Psoas muscle (tissue), 8 donors: ENCODE data around the gene LRP10. TPM values are rescaled to one million over a fixed set of nuclear protein-coding genes. Genes with fewer than 3 reads are reported as not detected.
A peak's percentile ranks its signal among the peaks of the same experiment; 100 is the strongest.
"Not testable (repeated sequence)": the region's sequence is repeated elsewhere in the genome, so short reads cannot be mapped to it uniquely, and the experiment has no call there.

ENCODE experiments used
- ATAC-seq, 4 donors: fragments of 200-7000 bp; cut with Tn5 transposase; one replicate each; pipeline ENCODE4 v1.9.1; 2020; ENCODE audit warnings: moderate library complexity in 3 of 4, mild to moderate bottlenecking in 2 of 4
- DNase-seq, 2 donors: peaks; one replicate each; pipeline ENCODE4 v3.0.0-alpha.2; 2020
- H3K27ac ChIP-seq: fragments of 200-600 bp; one replicate; pipeline ENCODE4 v1.8.0; 2022
- H3K27me3 ChIP-seq, 3 donors: fragments of 200-600 bp in 1 of 3; one replicate each; pipeline versions ENCODE4 v1.6.1 to v1.8.0; 2013 to 2022; ENCODE audit warnings: low read length in 2 of 3, mild to moderate bottlenecking in 2 of 3, moderate library complexity in 1 of 3; ENCODE audit not compliant: insufficient read depth in 3 of 3
- H3K36me3 ChIP-seq, 2 donors: fragments of 200-600 bp in 1 of 2; one replicate each; pipeline versions ENCODE4 v1.6.1 to v1.8.0; 2013 to 2022; ENCODE audit warnings: low read depth in 1 of 2, mild to moderate bottlenecking in 1 of 2, moderate library complexity in 1 of 2; ENCODE audit not compliant: insufficient read depth in 1 of 2
- H3K4me1 ChIP-seq: fragments of 200-600 bp; one replicate; pipeline ENCODE4 v1.8.0; 2022
- H3K4me3 ChIP-seq: fragments of 200-600 bp; one replicate; pipeline ENCODE4 v1.8.0; 2022; ENCODE audit warnings: mild to moderate bottlenecking
- H3K9me3 ChIP-seq: fragments of 200-600 bp; one replicate; pipeline ENCODE4 v1.8.0; 2022
- WGBS, 3 donors: extraction: QIAGEN DNeasy Blood & Tissue Kit; methylation state at CpG; one replicate each; pipeline versions ENCODE4 v1.1.6 to v1.1.7; 2013; 5-methylcytosine and 5-hydroxymethylcytosine counted together
- intact Hi-C, 2 donors: fragments of 100-400 bp; cut with DNase I; formaldehyde crosslinking; loops; one replicate each; pipeline versions ENCODE4 v1.11.0 to v1.14.2; 2022
- polyA plus RNA-seq, 3 donors: library from polyadenylated mRNA; stranded (reverse); fragments of 200-250 nt; gene quantifications; one replicate each; pipeline ENCODE4 v1.2.3, GENCODE V29; 2013
- total RNA-seq, 4 donors: library from RNA; stranded (reverse); fragmentation: NEBNext Ultra II Directional in 2 of 4; extraction: Animal tissue kit (Norgen Biotek cat#: 25700) in 2 of 4; gene quantifications; one replicate each; pipeline versions ENCODE4 v1.2.1 to v1.2.4, GENCODE V29; 2021 to 2023
- TF ChIP-seq, protein P1 (sequence below): fragments of 200-600 bp; IDR thresholded peaks from one replicate; pipeline ENCODE4 v1.8.0; 2022; ENCODE audit warnings: antibody characterized with exemption
- donor health status: healthy with polysubstance abuse.
- donor health status: DM: no; HTN: no; CAD: no; lungs with moderate emphysema.
- donor health status: Bipolar disorder and iron deficiency.
- donor health status: healthy.
- donor health status: DM: yes; HTN: yes; CAD: no.
- donor health status: DM: no; HTN: no; CAD: no.
- donor health status: DM: no; HTN: no; CAD: no.
- donor health status: DM: yes; HTN: yes; CAD: no.

LRP10 gene
- total and polyA plus RNA-seq, 7 donors, result 18.1 to 50.6 (median 33.1) TPM

DNA sequence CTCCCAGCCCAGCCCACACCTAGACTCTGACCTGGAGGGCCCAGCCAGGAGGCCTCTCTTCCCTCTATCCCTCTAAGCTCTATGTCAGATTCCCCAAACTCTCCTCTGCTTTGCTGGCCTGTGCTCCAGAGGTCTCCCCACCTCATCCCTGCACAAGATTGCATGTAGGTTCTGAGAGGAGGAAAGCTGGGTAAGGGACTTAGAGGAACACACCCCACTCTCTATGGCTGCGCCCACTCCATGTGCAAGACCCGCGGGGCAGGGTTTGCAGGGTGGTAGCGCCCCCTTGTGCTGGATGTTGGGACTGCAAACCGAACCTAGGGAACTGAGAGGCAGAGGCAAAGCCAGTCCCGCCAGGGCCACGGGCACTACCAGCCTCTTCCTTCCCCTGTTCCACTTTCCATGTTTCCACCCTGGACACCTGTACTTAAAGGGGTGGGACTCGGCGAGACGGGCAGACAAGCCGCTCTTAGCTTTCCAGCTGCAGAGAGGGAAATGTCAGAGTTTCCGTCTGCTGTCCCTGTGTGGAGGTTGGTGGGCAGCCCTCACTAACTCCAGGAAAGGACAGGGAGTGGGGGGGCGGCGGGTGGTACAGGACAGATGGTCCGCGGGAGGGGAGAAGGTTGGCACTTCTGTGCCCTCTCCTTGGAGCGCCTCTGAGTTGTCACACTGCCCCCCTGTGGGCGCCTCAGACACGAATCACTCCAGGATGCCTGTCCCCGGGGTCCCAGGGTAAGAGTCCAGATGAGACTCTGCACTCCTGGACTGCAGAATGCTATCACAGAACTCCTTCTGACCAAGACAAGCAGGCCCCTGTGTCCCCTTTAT is 18.4 kb upstream of the LRP10 start:
- peak; percentile 70 to 81 (median 73) for ATAC-seq
- TF ChIP-seq, protein P1, sequence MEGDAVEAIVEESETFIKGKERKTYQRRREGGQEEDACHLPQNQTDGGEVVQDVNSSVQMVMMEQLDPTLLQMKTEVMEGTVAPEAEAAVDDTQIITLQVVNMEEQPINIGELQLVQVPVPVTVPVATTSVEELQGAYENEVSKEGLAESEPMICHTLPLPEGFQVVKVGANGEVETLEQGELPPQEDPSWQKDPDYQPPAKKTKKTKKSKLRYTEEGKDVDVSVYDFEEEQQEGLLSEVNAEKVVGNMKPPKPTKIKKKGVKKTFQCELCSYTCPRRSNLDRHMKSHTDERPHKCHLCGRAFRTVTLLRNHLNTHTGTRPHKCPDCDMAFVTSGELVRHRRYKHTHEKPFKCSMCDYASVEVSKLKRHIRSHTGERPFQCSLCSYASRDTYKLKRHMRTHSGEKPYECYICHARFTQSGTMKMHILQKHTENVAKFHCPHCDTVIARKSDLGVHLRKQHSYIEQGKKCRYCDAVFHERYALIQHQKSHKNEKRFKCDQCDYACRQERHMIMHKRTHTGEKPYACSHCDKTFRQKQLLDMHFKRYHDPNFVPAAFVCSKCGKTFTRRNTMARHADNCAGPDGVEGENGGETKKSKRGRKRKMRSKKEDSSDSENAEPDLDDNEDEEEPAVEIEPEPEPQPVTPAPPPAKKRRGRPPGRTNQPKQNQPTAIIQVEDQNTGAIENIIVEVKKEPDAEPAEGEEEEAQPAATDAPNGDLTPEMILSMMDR, result peak; percentile 89
- H3K27me3 ChIP-seq, result no peaks in the 10 kb centered on the region
- DNase-seq, result peak; percentile 88 to 93
- peak overlapping the region; percentile 68 for H3K4me3 ChIP-seq
- H3K27ac ChIP-seq, result no peak overlapping the region
- intact Hi-C loops, result loop anchor here (1.0 to 10.0 kb wide), 6 partner anchors 31 to 466 kb away; no protein-coding TSS in a partner anchor
- H3K4me1 ChIP-seq, result peaks cover 47% of the 10 kb centered on the region
- H3K9me3 ChIP-seq, result no peaks in the 10 kb centered on the region
- 2 to 4% (median 3%) methylated on average over 19 to 20 of the region's 20 CpGs for WGBS, 3 donors
- H3K36me3 ChIP-seq, result no peaks in the 10 kb centered on the region

DNA sequence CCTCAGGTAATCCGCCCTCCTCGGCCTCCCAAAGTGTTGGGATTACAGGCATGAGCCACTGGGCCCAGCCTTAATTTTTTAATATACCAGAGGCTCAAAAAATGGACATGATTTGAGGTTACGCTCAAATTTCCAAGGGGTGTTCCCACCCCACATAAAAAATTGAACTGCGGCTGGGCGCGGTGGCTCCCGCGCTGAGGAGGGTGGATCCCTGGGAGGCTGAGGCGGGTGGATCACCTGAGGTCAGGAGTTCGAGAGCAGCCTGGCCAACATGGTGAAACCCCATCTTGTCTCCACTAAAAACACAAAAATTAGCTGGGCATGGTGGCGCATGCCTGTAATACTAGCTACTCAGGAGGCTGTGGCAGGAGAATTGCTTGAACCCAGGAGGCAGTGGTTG is 17.2 kb upstream of the LRP10 start:
- H3K27me3 ChIP-seq, H3K4me3 ChIP-seq, H3K27ac ChIP-seq, H3K9me3 ChIP-seq, DNase-seq, ATAC-seq, H3K36me3 ChIP-seq: not testable (repeated sequence)
- H3K4me1 ChIP-seq, result peaks cover 36% of the 10 kb centered on the region
- 96 to 98% (median 97%) methylated on average over 11 of the region's 11 CpGs for WGBS, 3 donors
- intact Hi-C loops, result loop anchor here (5.0 to 10.0 kb wide), 2 partner anchors 199 to 297 kb away; no protein-coding TSS in a partner anchor

DNA sequence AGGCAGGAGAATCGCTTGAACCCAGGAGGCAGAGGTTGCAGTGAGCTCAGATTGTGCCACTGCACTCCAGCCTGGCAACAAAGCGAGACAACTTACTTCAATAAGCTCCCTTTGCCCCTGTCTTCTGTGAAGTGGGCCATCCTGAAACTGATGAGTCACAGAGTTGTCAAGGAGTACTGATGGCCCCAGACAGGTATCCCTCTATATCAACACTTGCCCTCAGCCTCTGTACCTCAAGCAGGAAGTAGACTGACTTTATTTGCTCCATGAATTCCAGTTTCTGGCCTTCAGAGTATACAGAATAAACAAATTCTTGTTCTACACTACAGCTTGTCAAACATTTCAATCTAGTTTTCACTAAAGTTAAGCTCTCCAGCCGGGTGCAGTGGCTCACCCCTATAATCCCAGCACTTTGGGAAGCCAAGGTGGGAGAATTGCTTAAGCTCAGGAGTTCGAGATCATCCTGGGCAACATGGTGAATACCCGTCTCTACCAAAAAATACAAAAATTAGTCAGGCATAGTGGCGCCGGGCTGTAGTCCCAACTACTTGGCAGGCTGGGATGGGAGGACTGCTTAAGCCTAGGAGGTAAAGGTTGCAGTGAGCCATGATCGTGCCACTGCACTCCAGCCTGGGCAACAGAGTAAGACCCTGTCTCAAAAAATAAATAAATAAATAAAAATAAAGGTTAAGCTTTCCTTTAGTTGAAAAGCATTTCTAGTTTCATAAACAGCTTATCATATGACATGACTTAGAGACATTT is 16.4 kb upstream of the LRP10 start:
- H3K36me3 ChIP-seq, result no peaks in the 10 kb centered on the region

DNA sequence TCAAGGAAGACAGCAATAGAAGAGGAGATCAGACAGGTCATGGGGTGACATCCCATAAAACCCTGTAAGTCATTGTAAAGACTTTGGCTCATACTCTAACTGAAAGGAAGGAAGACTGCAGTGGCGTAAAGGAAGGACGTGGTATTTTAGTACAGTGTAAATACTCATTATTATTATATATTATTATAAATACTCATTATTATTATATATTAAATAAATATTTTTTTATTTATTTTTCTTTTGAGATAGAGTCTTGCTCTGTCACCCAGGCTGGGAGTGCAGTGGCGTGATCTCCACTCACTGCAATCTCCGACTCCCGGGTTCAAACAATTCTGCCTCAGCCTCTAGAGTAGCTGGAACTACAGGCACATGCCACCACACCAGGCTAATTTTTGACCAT is 15.1 kb upstream of the LRP10 start:
- intact Hi-C loops, result loop anchor here in 1 of 2 donors (10.0 kb wide), 1 partner anchor 202 kb away; no protein-coding TSS in a partner anchor
- Histone ChIP-seq H3K36me3 (no peaks in the 10 kb centered on the region), H3K4me3 (no peak overlapping the region), H3K27ac (no peak overlapping the region), H3K27me3 (no peaks in the 10 kb centered on the region), H3K4me1 (peaks cover 15% of the 10 kb centered on the region), H3K9me3 (no peaks in the 10 kb centered on the region)
- DNase-seq (no peak), ATAC-seq (no peak)
- WGBS, 3 donors, result 92 to 96% (median 95%) methylated on average over 5 of the region's 5 CpGs
- TF ChIP-seq, protein P1, result no peak

More for the DNA sequence above, 16.4 kb upstream of the LRP10 start:
- no peaks in the 10 kb centered on the region for H3K27me3 ChIP-seq
- intact Hi-C loops, result loop anchor here (5.0 to 10.0 kb wide), 2 partner anchors 200 to 298 kb away; no protein-coding TSS in a partner anchor
- no peaks in the 10 kb centered on the region for H3K9me3 ChIP-seq
- DNase-seq (no peak), ATAC-seq (no peak)
- TF ChIP-seq, protein P1, result no peak
- H3K27ac ChIP-seq, result no peak overlapping the region
- 80 to 89% (median 84%) methylated on average over 8 of the region's 8 CpGs for WGBS, 3 donors
- H3K4me3 ChIP-seq, result no peak overlapping the region
- H3K4me1 ChIP-seq, result peaks cover 27% of the 10 kb centered on the region

DNA sequence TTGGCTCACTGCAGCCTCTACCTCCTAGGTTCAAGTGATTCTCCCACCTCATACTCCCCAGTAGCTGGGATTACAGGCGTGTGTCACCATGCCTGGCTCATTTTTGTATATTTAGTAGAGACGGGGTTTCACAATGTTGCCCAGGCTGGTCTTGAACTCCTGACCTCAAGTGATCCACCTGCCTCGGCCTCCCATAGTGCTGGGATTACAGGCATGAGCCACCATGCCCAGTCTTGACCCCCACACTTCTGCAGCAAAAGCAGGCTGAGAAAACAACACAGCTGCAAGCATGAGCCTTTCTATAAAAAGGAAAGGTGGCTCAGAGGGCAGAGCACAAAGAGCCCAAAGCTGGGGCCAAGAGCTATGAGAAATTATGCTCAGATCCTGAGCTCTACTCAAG is 11.2 kb upstream of the LRP10 start:
- DNase-seq, result peak in 1 of 2 donors; percentile 3
- ATAC-seq, H3K36me3 ChIP-seq, H3K27me3 ChIP-seq, H3K4me1 ChIP-seq, H3K27ac ChIP-seq, H3K9me3 ChIP-seq, H3K4me3 ChIP-seq, intact Hi-C loops: not testable (repeated sequence)
- 58 to 87% (median 83%) methylated on average over 3 of the region's 3 CpGs for WGBS, 3 donors
